Thoracic aorta (tissue), 2 donors: Measurements from ENCODE around the gene TNNI2. TPM values are rescaled to one million over a fixed set of nuclear protein-coding genes. Genes with fewer than 3 reads are reported as not detected.
A peak's percentile ranks its signal among the peaks of the same experiment; 100 is the strongest.

Experiments used
- ATAC-seq: fragments of 150-250 bp; one replicate; pipeline ENCODE4 v1.8.0; 2017; ENCODE audit warnings: low read depth; ENCODE audit not compliant: insufficient number of reproducible peaks, low FRiP score
- DNase-seq: peaks from one replicate; pipeline ENCODE4 v3.0.0-alpha.2; 2020; ENCODE audit warnings: low spot score
- H3K27ac ChIP-seq, 2 donors: fragments of 200-600 bp; sonication (generic); 1 replicate in 1 of 2; 2 replicates in 1 of 2; pipeline ENCODE4 v1.5.1; 2016; ENCODE audit warnings: mild to moderate bottlenecking in 2 of 2, moderate library complexity in 2 of 2
- H3K27me3 ChIP-seq: fragments of 200-600 bp; sonication (generic); replicated peaks from 2 replicates; pipeline ENCODE4 v1.6.0; 2016; ENCODE audit warnings: mild to moderate bottlenecking; ENCODE audit not compliant: insufficient read depth
- H3K36me3 ChIP-seq: fragments of 200-600 bp; sonication (generic); one replicate; pipeline ENCODE4 v1.5.1; 2016
- H3K4me1 ChIP-seq, 2 donors: fragments of 200-600 bp; sonication (generic); 1 replicate in 1 of 2; 2 replicates in 1 of 2; pipeline versions ENCODE4 v1.5.1 to v1.6.0; 2016; ENCODE audit warnings: low read depth in 2 of 2, mild to moderate bottlenecking in 1 of 2; ENCODE audit not compliant: control insufficient read depth in 1 of 2
- H3K4me3 ChIP-seq: fragments of 200-600 bp; sonication (generic); 2 replicates; pipeline ENCODE4 v1.5.1; 2016; ENCODE audit warnings: mild to moderate bottlenecking
- H3K9me3 ChIP-seq: fragments of 200-600 bp; sonication (generic); 2 replicates; pipeline ENCODE4 v1.5.1; 2016
- CTCF ChIP-seq: fragments of 200-600 bp; sonication (generic); IDR thresholded peaks from one replicate; pipeline ENCODE4 v1.5.1; 2019; ENCODE audit warnings: antibody characterized with exemption
- total RNA-seq, 2 donors: library from RNA; depleted of rRNA; stranded (reverse); fragments of >200 nt; gene quantifications; one replicate each; pipeline versions ENCODE4 v1.1.0 to v1.2.3, GENCODE V29; 2016

The TNNI2 gene
- total RNA-seq, 2 donors from 2014 or later = not detected

- Histone ChIP-seq H3K27me3 (no peaks in the 10 kb centered on the region), H3K9me3 (no peaks in the 10 kb centered on the region), H3K4me3 (no peak overlapping the region), H3K27ac (peak overlapping the region; percentile 95 to 97), H3K4me1 (peaks cover 42 to 93% of the 10 kb centered on the region in 2 donors), H3K36me3 (no peaks in the 10 kb centered on the region)
- DNase-seq (no peak), ATAC-seq (no peak)
- peak; percentile 41 for TF ChIP-seq CTCF
Observed at GRCh38 chr11:1825039-1825740, 13.6 kb upstream of the TNNI2 start.

GRCh38 chr11:1825785-1826451 lies 12.9 kb upstream of the TNNI2 start:
- no peak for TF ChIP-seq CTCF
- Histone ChIP-seq H3K27ac (peak overlapping the region; percentile 95 to 97), H3K4me1 (peaks cover 42 to 93% of the 10 kb centered on the region in 2 donors), H3K27me3 (no peaks in the 10 kb centered on the region), H3K36me3 (no peaks in the 10 kb centered on the region), H3K4me3 (no peak overlapping the region), H3K9me3 (no peaks in the 10 kb centered on the region)
- ATAC-seq (no peak), DNase-seq (no peak)

DNA sequence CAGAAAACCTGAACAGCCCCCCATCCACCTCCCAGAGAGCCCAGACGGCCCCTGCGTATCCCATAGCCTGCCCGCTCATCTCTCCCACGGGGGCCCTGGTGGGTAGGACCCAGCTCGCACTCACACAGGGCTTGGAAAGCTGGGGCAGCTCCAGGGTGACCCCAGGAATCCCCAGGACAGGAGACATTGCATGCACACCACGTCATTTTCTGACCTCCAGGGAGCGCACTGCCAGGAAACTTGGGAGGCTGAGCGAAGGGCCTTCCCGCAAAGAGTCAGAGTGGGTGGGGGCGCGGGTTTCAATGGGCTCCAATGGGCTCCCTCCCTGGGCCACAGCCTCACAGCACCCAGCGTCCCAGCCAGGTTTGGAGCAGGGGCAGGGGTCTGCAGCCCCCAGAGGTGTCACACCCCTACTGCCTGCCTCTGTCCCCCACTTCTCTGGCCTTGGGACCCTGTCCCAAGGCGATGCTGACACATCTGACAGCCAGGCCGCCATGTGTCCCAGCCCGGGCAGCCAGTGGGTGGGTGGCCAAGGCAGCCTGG lies 12.2 kb upstream of the TNNI2 start:
- Histone ChIP-seq H3K36me3 (no peaks in the 10 kb centered on the region), H3K27me3 (no peaks in the 10 kb centered on the region), H3K27ac (peak overlapping the region; percentile 95 to 97)

DNA sequence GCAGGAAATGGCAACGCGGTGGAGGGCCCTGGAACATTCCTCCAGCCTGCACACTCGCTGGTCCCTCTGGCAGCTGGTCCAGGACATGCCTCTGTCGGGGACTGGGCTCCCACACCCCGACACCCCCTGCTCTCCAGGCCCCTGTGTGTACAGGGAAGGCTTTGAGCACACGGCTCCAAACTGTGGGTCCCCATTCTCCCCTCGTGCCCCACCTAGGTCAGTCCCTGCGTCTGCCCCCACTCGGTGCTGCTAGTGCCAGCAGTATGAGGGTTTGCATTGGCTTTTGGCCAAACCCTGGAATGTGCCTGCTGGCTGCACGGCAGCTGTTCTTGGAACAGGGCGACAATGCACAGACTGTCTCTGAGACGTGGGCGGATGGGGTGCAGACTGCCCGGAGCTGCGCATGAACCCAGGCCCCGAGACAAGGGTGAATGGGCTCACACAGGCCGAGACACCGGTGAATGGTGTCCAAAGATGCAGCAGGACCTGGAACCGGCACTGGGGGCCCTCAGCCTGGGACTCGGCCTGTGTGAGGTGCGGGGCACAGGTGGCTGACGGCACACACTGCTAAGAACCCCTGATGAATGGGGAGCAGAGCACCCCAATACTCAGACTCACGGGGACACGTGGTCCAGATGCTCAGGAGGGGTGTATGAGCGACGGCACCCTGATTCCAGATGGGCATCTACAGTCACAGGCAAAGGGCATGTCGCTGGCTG lies 11.5 kb upstream of the TNNI2 start:
- H3K4me3 ChIP-seq = peak overlapping the region; percentile 35
- peak overlapping the region; percentile 95 to 97 for H3K27ac ChIP-seq
- H3K4me1 ChIP-seq = peaks cover 49 to 100% of the 10 kb centered on the region in 2 donors
- ATAC-seq = peak; percentile 76
- no peak for TF ChIP-seq CTCF
- peak; percentile 66 for DNase-seq
- H3K36me3 ChIP-seq = no peaks in the 10 kb centered on the region
- H3K27me3 ChIP-seq = no peaks in the 10 kb centered on the region
- no peaks in the 10 kb centered on the region for H3K9me3 ChIP-seq

More for the DNA sequence above, 12.2 kb upstream of the TNNI2 start:
- H3K4me1 ChIP-seq = peaks cover 45 to 97% of the 10 kb centered on the region in 2 donors
- ATAC-seq (peak; percentile 69), DNase-seq (peak; percentile 77)
- H3K4me3 ChIP-seq = peak overlapping the region; percentile 35
- no peaks in the 10 kb centered on the region for H3K9me3 ChIP-seq
- TF ChIP-seq CTCF = no peak

- peaks cover 50 to 94% of the 10 kb centered on the region in 2 donors for H3K4me1 ChIP-seq
Observed at GRCh38 chr11:1827931-1828330, 10.8 kb upstream of the TNNI2 start.

More at GRCh38 chr11:1827931-1828330, 10.8 kb upstream of the TNNI2 start:
- no peak for TF ChIP-seq CTCF
- no peaks in the 10 kb centered on the region for H3K27me3 ChIP-seq
- H3K9me3 ChIP-seq = no peaks in the 10 kb centered on the region
- no peak overlapping the region for H3K4me3 ChIP-seq
- ATAC-seq = no peak
- H3K27ac ChIP-seq = peak overlapping the region; percentile 95 to 97
- H3K36me3 ChIP-seq = no peaks in the 10 kb centered on the region
- no peak for DNase-seq
